HepG2 (cell line): ENCODE results near the gene YKT6. TPM values are rescaled to one million over a fixed set of nuclear protein-coding genes. Genes with fewer than 3 reads are reported as not detected.

Experiments
- AHDC1 ChIP-seq: sonication (generic); formaldehyde crosslinking; IDR thresholded peaks from 2 replicates; pipeline ENCODE4 v1.5.1; 2020; ENCODE audit warnings: mild to moderate bottlenecking, missing genetic modification reagents, borderline replicate concordance
- CBX2 ChIP-seq, 2 experiments: fragments of 200-600 bp in 1 of 2; sonication (generic); formaldehyde crosslinking in 1 of 2; IDR thresholded peaks; 2 replicates each; pipeline versions ENCODE4 v1.7.0 to v1.8.1; 2018 to 2022; ENCODE audit warnings: low read depth in 2 of 2, low read length in 1 of 2, mild to moderate bottlenecking in 1 of 2, missing genetic modification reagents in 1 of 2
- DPF2 ChIP-seq: sonication (generic); formaldehyde crosslinking; IDR thresholded peaks from 2 replicates; pipeline ENCODE4 v1.4.0; 2020; ENCODE audit warnings: mild to moderate bottlenecking, low read depth, missing genetic modification reagents, borderline replicate concordance
- E2F5 ChIP-seq: sonication (generic); formaldehyde crosslinking; conservative IDR thresholded peaks from 2 replicates; pipeline ENCODE4 v1.4.0; 2020; ENCODE audit warnings: missing genetic modification reagents
- EP300 ChIP-seq, 3 experiments: sonication (generic) in 1 of 3; formaldehyde crosslinking in 1 of 3; IDR thresholded peaks; 2 replicates each; pipeline versions ENCODE4 v1.5.1 to v1.6.1; 2011 to 2020; ENCODE audit warnings: low read depth in 2 of 3, low read length in 2 of 3, borderline replicate concordance in 1 of 3, improper control_type of control experiment in 1 of 3, mild to moderate bottlenecking in 1 of 3, missing genetic modification reagents in 1 of 3, moderate library complexity in 1 of 3
- ESRRA ChIP-seq: sonication (generic); formaldehyde crosslinking; IDR thresholded peaks from 2 replicates; pipeline ENCODE4 v1.5.1; 2020; ENCODE audit warnings: mild to moderate bottlenecking, low read depth, missing genetic modification reagents
- HNRNPLL ChIP-seq: fragments of 200-400 bp; formaldehyde crosslinking; IDR thresholded peaks from 2 replicates; pipeline ENCODE4 v1.6.1; 2017; ENCODE audit warnings: mild to moderate bottlenecking, low read depth, low read length; ENCODE audit not compliant: poor library complexity, severe bottlenecking
- ISX ChIP-seq: sonication (generic); formaldehyde crosslinking; conservative IDR thresholded peaks from 2 replicates; pipeline ENCODE4 v1.5.0; 2020; ENCODE audit warnings: missing genetic modification reagents
- KMT2A ChIP-seq: sonication (generic); formaldehyde crosslinking; IDR thresholded peaks from 2 replicates; pipeline ENCODE4 v1.4.0; 2020; ENCODE audit warnings: missing genetic modification reagents
- MAFG ChIP-seq: sonication (generic); formaldehyde crosslinking; IDR thresholded peaks from 2 replicates; pipeline ENCODE4 v1.5.1; 2020; ENCODE audit warnings: mild to moderate bottlenecking, missing genetic modification reagents
- NAIF1 ChIP-seq: sonication (generic); formaldehyde crosslinking; IDR thresholded peaks from 2 replicates; pipeline ENCODE4 v1.5.0; 2020; ENCODE audit warnings: mild to moderate bottlenecking, missing genetic modification reagents, borderline replicate concordance
- PBX3 ChIP-seq: sonication (generic); formaldehyde crosslinking; IDR thresholded peaks from 2 replicates; pipeline ENCODE4 v1.8.1; 2023; ENCODE audit warnings: missing genetic modification reagents, inconsistent platforms, borderline replicate concordance
- REL ChIP-seq: sonication (generic); formaldehyde crosslinking; conservative IDR thresholded peaks from 2 replicates; pipeline ENCODE4 v1.8.0; 2022; ENCODE audit warnings: mild to moderate bottlenecking, missing genetic modification reagents, moderate library complexity
- SMC3 ChIP-seq: IDR thresholded peaks from 2 replicates; pipeline ENCODE4 v1.6.1; 2011; ENCODE audit warnings: low read length, improper control_type of control experiment
- SNAPC2 ChIP-seq: sonication (generic); formaldehyde crosslinking; IDR thresholded peaks from 2 replicates; pipeline ENCODE4 v1.8.1; 2022; ENCODE audit warnings: mild to moderate bottlenecking, missing genetic modification reagents
- SSRP1 ChIP-seq: IDR thresholded peaks from 2 replicates; pipeline ENCODE4 v1.6.1; 2016; ENCODE audit warnings: control low read depth
- ZNF7 ChIP-seq: IDR thresholded peaks from 2 replicates; pipeline ENCODE4 v1.6.1; 2016; ENCODE audit warnings: missing biosample characterization, missing genetic modification reagents
- ZNF713 ChIP-seq: sonication (generic); formaldehyde crosslinking; IDR thresholded peaks from 2 replicates; pipeline ENCODE4 v1.4.0; 2020; ENCODE audit warnings: mild to moderate bottlenecking, missing genetic modification reagents
- ZNF737 ChIP-seq: sonication (generic); formaldehyde crosslinking; IDR thresholded peaks from 2 replicates; pipeline ENCODE4 v1.5.0; 2020; ENCODE audit warnings: missing genetic modification reagents, mild to moderate bottlenecking, borderline replicate concordance
- ZNF75D ChIP-seq: sonication (generic); formaldehyde crosslinking; IDR thresholded peaks from 2 replicates; pipeline ENCODE4 v1.8.1; 2023; ENCODE audit warnings: missing genetic modification reagents, mild to moderate bottlenecking, borderline replicate concordance
- ZNF839 ChIP-seq: sonication (generic); formaldehyde crosslinking; IDR thresholded peaks from 2 replicates; pipeline ENCODE4 v1.4.0; 2020; ENCODE audit warnings: missing genetic modification reagents, mild to moderate bottlenecking, borderline replicate concordance
- ZSCAN22 ChIP-seq: sonication (generic); formaldehyde crosslinking; IDR thresholded peaks from 2 replicates; pipeline ENCODE4 v1.4.0; 2020; ENCODE audit warnings: mild to moderate bottlenecking, missing genetic modification reagents
- polyA plus RNA-seq, 8 experiments: library from polyadenylated mRNA; depleted of rRNA in 3 of 8; stranded (reverse) in 7 of 8; unstranded in 1 of 8; fragments of >200 nt; fragmentation: Illumina TruSeq in 4 of 8; extraction: Trizol in 4 of 8; gene quantifications; 2 replicates each; pipeline versions ENCODE4 v1.2.1 to v1.2.3, GENCODE V29; 2011 to 2016; ENCODE audit warnings: low read depth in 4 of 8, missing spikeins in 1 of 8, mixed read lengths in 1 of 8; ENCODE audit not compliant: insufficient read depth in 1 of 8
- total RNA-seq, 5 experiments: library from RNA; depleted of rRNA; stranded (reverse); fragments of >200 nt; fragmentation: Illumina TruSeq; extraction: Trizol; gene quantifications; 2 replicates each; pipeline ENCODE4 v1.2.3, GENCODE V29; 2016; ENCODE audit warnings: low read depth in 1 of 5

The YKT6 gene
- total and polyA plus RNA-seq, 2 of the 13 experiments (the other 11 are each of a cell fraction or from before 2014, with no cell fraction given) = 52.2 to 60.3 TPM

GRCh38 chr7:44221231-44221791 is 20.5 kb downstream of the YKT6 start (continued):
- TF ChIP-seq KMT2A (CRISPR knock-in tag) = no peak
- no peak for TF ChIP-seq CBX2 (IDR thresholded peaks at IDR 0.05; ENCODE audit: low read depth, low read length)
- TF ChIP-seq CBX2 (CRISPR knock-in tag; IDR thresholded peaks at IDR 0.05; ENCODE audit: low read depth) = no peak
- no peak for TF ChIP-seq EP300 (IDR thresholded peaks at IDR 0.05; ENCODE audit: low read depth in 2 of 2, low read length in 2 of 2)
- no peak for TF ChIP-seq EP300 (CRISPR knock-in tag; IDR thresholded peaks at IDR 0.05; ENCODE audit: borderline replicate concordance)
- TF ChIP-seq NAIF1 (CRISPR knock-in tag) = no peak
- TF ChIP-seq SSRP1 (CRISPR knock-in tag) = no peak
- TF ChIP-seq ZNF713 (CRISPR knock-in tag) = no peak
- peak; percentile 40 for TF ChIP-seq HNRNPLL
- TF ChIP-seq AHDC1 = no peak
- TF ChIP-seq ESRRA (CRISPR knock-in tag) = peak; percentile 46; the same call in 1 of the 2 replicates
- no peak for TF ChIP-seq MAFG (CRISPR knock-in tag)
- TF ChIP-seq PBX3 (CRISPR knock-in tag) = peak; percentile 54; the same call in 1 of the 2 replicates
- TF ChIP-seq SNAPC2 (CRISPR knock-in tag) = no peak
- no peak for TF ChIP-seq ZNF7
- TF ChIP-seq ZNF839 = no peak
- no peak for TF ChIP-seq E2F5 (CRISPR knock-in tag)
- no peak for TF ChIP-seq ZNF75D (CRISPR knock-in tag)
- peak; percentile 83; the same call in 1 of the 2 replicates for TF ChIP-seq ZNF737
- TF ChIP-seq SMC3 = no peak
- peak; percentile 92 for TF ChIP-seq ISX (CRISPR knock-in tag)
- no peak for TF ChIP-seq ZSCAN22
- TF ChIP-seq REL (CRISPR knock-in tag) = 0 out of 2 replicates have a peak, but pooled peaks have one; percentile 47
- TF ChIP-seq DPF2 (CRISPR knock-in tag) = no peak
